ENCODE results near the gene CDS2.

DNA sequence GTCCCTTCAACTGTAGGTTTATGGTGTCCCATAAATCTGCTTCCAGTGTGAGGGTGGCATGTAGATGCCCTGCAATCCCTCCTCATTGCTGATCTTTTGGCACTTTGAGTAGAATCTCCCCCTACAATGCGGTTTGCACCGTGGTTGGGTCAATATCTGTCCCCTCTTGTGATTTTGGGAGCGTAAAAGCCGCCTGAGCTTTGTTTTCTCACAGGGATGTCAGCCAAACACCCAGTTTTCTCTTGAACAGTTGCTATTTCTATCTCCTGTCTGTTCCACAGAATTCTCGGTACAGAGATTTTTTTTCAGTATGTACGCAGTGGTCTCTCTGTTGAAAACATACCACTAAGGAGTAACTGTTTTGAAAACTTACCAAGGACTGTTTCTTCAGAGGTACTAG, 21.8 kb downstream of the CDS2 start:
- TF ChIP-seq, protein P1, sequence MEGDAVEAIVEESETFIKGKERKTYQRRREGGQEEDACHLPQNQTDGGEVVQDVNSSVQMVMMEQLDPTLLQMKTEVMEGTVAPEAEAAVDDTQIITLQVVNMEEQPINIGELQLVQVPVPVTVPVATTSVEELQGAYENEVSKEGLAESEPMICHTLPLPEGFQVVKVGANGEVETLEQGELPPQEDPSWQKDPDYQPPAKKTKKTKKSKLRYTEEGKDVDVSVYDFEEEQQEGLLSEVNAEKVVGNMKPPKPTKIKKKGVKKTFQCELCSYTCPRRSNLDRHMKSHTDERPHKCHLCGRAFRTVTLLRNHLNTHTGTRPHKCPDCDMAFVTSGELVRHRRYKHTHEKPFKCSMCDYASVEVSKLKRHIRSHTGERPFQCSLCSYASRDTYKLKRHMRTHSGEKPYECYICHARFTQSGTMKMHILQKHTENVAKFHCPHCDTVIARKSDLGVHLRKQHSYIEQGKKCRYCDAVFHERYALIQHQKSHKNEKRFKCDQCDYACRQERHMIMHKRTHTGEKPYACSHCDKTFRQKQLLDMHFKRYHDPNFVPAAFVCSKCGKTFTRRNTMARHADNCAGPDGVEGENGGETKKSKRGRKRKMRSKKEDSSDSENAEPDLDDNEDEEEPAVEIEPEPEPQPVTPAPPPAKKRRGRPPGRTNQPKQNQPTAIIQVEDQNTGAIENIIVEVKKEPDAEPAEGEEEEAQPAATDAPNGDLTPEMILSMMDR (IDR thresholded peaks at IDR 0.05): no peak
- TF ChIP-seq POLR2A (IDR thresholded peaks at IDR 0.05): no peak
